UCSD-AML1 (cell line): Measurements from ENCODE around the gene ST7L.

Experiments used
- DNase-seq: peaks from one replicate; lab custom pipeline; 2025; ENCODE audit not compliant: unreplicated experiment; lab: John Stamatoyannopoulos, UW

Gene ST7L

DNA sequence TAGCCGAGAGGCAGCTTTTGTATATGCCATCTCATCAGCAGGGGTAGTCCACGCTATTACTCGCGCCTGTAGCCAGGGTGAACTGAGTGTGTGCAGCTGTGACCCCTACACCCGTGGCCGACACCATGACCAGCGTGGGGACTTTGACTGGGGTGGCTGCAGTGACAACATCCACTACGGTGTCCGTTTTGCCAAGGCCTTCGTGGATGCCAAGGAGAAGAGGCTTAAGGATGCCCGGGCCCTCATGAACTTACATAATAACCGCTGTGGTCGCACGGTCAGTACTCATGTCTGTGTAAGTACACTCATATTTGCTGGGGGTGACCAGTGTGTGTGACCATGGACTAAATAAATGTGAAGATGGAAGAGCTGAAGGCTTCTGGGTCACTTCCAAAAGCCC lies 102.8 kb downstream of the ST7L start:
- DNase-seq = no peak

DNA sequence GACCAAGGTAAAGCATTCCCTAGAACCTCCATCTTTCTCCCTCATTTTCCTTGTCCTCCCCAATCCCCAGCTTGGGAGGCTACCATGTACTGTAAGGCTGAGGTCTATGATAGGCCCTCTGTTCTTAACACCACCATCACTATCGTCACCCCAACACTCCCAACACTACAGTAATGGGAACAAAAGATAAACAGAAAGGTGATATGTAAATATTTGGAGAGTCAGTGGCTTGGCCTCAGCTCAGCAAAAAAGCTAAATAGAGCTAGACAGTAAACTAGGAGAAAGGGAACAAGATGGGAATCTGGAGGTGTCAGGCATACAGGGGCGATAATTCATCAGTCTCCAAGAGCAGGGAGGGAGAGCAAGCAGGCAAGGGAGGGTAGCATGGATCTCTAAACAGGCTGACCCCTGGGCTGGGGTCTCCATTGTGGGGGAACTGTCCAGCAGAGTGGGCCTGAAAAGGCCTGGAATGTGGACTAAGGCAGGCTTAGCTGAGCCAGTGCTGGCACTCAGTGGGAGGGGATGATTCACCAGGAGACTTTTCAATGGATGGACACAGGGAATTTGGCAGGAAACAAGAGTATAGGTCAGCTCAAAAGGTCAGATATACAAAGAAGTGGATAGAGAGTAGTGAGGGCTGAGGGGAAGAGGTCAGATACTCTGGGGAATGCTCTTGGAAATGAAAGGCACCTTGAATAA lies 103.5 kb downstream of the ST7L start:
- no peak for DNase-seq

- DNase-seq = no peak
Observed at GRCh38 chr1:112514901-112515300, 104.0 kb downstream of the ST7L start.

- DNase-seq = no peak
Observed at GRCh38 chr1:112513112-112513870, 105.7 kb downstream of the ST7L start.

DNA sequence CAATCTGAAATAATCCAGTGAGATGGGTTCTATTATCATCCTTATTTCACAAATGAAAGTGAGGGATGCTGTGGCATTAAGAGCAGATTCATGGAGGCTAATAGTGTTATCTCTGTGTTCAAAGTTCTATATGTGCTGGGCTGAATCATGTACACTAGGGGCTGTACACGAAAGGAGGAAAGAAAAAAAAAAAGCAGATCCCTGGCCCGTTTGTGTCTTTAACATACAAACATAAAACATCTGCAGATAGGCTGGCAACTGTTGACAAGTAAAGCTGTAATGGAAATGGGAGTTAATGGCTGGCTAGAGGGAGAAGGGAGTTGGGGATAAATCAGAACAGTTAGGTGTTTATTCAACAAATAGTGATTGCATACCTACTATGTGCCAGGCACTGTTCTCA lies 107.0 kb downstream of the ST7L start:
- no peak for DNase-seq

GRCh38 chr1:112510340-112510739 lies 108.6 kb downstream of the ST7L start:
- DNase-seq = no peak

DNA sequence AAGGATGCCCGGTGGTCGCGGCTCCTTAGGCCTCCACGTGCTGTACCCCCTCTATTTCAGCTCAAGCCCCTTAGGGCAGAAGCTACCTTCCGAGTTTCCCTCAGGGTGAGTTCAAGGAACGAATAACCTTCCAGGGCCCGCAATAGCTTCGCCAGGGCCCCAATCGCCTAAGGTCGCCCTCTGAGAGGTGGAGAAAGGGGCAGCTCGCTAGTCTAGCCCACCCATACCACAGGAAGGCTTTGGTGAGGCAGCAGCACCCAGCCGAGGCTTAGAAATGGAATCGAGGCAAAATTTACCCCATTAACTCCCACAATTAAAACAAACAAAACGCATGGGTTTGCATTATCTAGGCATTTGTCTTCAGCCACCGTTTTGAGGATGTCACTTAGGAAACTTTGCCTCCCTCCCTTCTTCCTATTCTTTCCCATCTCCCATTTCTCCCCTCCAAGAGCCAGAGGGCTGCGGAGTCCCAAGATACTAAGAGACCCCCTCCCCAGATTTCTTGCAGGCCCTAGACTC lies 109.2 kb downstream of the ST7L start:
- no peak for DNase-seq

DNA sequence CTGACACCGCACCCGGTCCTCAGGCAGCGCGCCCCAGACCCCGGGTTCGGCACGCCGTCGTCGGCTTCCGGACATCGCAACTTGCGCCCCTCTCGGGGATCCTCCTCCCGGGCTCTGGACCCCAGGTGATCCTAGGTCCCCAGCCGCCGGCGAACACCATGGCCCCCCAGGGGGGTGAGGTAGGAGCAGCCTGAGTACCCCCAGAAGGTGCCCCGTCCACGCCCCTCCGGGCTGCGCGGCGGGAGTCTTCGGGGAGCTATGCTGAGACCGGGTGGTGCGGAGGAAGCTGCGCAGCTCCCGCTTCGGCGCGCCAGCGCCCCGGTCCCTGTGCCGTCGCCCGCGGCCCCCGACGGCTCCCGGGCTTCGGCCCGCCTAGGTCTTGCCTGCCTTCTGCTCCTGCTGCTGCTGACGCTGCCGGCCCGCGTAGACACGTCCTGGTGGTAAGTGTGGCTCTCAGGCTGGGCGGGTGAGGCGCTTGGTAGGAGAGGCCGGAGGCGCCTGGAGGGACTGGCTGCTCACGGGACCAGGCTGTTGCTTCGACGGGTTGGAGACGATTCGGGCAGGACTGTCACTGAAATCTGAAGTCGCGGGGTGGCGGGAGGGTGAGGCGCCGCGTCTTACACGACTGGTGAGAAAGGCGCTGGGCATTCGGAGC lies 109.8 kb downstream of the ST7L start:
- DNase-seq = no peak

DNA sequence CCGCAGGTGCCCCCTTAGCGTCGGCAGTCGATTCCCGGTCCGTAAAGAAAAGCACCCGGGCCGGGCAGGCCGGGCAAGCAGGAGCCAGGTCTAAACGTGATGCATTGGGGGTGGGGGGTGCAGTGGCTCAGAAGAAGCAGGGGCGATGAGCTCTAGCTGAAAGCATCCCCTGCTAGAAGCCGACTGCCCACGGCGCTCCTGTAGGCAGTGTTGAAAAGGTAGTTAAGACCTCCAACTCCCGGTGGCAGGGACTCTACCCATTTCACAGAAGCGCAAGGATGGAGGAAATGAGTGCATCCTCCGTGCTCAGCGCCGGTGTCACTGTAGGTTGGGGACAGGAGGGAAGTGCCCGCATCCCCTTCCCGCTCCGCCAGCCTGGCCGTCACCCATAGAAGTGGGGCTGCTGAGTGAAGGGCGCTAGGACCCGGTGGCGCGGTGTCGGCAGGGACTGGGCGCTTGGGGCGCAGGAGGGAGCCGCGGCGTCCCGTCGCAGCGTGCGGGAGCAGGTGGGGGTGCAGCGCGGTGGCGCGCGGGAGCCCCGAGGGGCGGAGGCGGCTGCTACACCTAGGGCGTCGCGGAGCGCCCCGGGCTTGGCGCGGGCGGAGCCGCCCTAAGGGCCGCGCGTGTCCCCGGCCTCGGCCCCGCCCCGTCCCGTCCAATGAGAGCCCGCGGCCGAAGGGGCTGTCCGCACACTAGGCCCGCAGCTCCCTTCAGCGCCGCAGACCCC lies 110.5 kb downstream of the ST7L start, which contains the start of gene WNT2B:
Gene WNT2B (plus strand): TSS at position 688 of the 727 bp plus-strand sequence. CDS start 298 bp downstream, outside the sequence.
- peak; percentile 32 for DNase-seq

GRCh38 chr1:112507921-112508277 lies 111.0 kb downstream of the ST7L start:
- no peak for DNase-seq

- DNase-seq = no peak
Observed at GRCh38 chr1:112507336-112507735, 111.6 kb downstream of the ST7L start.

DNA sequence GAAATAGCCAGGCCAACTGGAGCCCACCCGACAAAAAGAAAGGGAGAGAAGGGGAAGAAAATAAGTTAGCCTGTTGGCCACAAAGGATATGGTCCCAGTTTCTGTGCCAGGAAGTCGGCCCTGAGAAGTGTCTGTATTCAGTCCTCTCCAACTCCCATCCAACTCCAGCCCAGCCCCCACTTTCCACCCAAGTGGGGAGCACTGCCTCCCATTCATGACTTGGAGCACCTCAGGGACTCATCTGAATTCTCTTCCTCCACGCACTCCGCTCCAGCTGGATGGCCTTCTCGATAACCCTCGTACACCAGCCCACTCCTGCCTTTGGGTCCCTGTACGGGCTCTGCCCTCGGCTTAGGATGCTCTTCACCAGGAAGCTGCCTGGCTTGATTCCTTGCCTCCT lies 112.2 kb downstream of the ST7L start:
- DNase-seq = no peak

- DNase-seq = no peak
Observed at GRCh38 chr1:112506306-112506705, 112.6 kb downstream of the ST7L start.

- no peak for DNase-seq
Observed at GRCh38 chr1:112505878-112506277, 113.1 kb downstream of the ST7L start.

DNA sequence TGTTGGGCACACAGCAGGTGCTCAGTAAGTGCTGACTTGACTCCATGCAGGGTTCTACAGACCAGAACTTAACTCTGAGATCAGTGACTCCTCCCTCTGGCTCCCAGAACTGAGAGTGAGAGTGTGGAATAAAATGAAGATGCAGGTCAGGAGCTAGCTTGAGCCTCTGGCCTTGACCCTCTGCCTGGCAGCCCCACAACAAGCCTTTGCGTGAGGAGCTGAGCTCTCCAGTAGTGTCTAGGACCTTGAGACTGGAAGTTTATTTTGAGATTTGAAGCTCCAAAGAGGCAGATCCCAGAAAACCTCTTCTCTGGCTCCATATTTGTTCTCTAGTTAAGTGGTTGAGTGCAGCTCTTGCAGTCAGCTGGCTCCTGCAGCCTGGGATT lies 113.5 kb downstream of the ST7L start:
- no peak for DNase-seq

DNA sequence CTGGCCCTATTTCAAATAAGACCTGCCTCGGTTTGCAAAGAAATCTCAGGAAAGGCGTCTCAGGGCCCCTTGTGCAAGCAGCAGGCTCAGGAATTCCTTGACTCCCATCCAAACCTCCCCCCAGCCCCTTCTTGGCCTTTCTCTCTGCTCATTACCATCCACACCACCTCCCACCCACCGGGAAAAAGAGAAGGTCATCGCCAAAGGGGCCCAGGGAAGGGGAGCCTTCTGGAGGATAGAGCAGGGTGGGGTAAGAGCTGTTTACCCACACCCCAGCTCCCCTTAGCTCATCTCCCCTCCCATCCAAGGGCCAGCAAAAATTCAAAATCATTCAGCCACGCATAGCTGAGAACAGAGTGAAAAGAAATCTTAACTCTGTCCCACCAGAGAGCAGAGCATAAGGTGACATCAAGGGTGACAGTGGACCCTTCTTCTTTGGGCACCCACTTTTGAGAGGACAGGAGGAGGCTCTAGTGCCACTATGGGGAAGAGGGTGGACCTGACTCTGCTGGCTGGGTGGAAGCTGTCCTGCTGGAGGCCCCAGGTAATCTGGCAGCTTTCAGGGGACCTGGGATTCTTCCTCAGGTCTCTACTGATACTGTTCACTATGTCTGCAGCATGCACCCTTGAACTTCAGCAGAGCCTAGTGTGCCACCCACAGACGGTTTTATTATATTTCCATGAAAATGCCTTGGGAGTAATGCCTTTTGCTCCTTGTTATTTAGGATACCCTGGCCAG lies 114.1 kb downstream of the ST7L start:
- DNase-seq = no peak

DNA sequence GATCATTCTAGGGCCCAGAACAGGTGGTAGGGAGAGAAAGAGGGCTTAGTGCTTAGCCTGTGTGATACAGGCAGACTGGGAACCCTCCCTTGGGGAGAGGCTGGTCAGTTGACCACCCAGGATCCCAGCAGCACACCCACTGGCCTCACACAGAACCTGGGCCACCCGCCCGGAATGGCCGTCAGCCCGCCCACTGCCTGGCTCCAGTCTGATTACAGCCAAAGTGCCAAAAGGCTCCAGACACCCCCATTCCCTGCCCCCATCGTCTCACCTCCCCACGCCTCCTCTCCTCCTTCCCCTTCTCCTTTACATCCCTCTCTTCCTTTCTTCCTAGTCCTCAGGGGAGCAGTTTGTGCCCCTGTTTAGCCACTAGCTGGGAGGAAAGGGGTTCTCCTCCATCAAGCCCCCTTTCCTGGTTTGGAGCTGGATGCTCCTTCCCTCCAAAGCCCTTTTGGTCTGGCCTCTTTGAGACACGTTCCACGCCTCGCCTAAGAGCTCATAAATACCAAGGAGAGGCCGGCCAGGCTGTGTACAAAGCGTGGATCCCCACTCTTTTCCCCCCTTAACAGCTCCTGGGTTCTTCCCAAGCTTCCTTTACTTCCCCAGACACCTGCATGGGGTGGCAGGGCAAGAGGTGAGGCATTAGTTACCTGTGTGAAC lies 114.8 kb downstream of the ST7L start:
- DNase-seq = no peak

DNA sequence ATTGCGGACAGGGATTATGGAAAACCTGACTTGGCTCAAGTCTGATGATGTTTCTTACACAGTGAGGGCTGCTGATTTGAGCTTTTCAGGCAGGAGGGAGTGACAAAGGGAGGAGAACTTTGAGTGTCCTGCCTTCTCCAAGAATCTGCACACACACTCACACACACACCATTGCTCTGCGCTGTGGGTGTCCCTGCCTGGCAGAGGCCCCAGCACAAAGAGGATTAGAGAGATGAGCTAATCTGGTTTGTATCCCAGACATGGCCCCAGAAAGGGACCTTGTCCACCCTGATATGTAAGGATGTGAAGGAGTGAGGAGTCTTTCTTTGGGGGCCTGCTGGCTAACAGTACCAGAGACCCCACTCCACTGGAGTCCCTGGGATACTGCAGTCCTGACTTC lies 116.1 kb downstream of the ST7L start:
- DNase-seq = no peak

DNA sequence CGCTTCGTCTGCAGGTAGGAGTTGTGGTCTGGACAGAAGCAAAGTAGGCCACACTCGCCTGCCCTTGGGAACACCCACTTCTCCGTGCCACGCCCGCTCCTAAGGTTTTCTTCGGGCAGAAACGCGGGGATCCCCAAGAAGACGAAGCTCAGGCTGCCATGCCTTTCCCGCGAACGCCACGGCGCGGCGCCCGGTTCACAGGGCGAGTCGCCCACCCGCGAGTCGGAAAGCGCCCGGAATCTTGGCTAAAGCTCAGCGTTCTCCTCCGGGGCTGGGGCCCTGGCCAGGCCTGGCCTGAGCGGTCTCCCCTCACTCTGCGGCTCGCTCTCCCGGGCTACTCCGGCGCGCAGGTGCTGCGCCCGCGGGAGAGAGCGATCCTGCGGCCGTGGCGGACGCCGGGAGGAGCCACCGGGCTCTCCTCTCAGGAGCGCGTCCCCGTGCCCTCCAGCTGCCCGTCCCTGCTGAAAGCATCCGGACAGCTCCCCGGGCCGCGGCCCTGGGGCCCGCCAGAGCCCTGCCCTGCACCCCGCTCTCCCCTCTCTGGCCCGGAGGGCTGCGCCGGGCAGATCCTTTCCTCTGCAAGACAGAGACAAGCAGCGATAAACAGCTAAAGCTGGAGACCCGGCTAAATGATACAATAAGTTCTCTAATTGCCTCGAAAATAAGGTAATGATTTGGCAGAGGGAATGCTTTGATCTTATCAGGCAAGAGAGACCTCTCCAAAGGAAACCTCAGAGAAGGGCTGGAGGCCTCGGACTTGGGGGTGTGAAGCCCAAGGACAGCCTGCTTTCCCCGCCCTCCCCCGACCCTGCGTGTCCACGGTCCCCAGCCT lies 116.9 kb downstream of the ST7L start:
- peak; percentile 70 for DNase-seq
